ENCODE measurements around the gene MIAT.

- no peak for TF ChIP-seq CTCF (IDR thresholded peaks at IDR 0.05)
- no peak for TF ChIP-seq POLR2A (IDR thresholded peaks at IDR 0.05)
Observed at GRCh38 chr22:26631282-26631681, 26.1 kb upstream of the MIAT start.

Data from heart left ventricle (tissue), 13 donors.